LHCN-M2 (cell line): ENCODE results near the gene ZNF844. TPM values are rescaled to one million over a fixed set of nuclear protein-coding genes. Genes with fewer than 3 reads are reported as not detected.
A peak's percentile ranks its signal among the peaks of the same experiment; 100 is the strongest.
"Not testable (repeated sequence)": the region's sequence is repeated elsewhere in the genome, so short reads cannot be mapped to it uniquely, and the experiment has no call there.

Experiments
- DNase-seq: peaks from one replicate; pipeline ENCODE4 v3.0.0-alpha.2; 2012; ENCODE audit warnings: low read depth
- polyA plus RNA-seq: library from polyadenylated mRNA; unstranded; fragments of >200 nt; gene quantifications from one replicate; pipeline ENCODE4 v1.2.1, GENCODE V29; 2012; ENCODE audit warnings: missing spikeins
- total RNA-seq: library from RNA; depleted of rRNA; stranded (reverse); fragments of >200 nt; gene quantifications from 2 replicates; pipeline ENCODE4 v1.2.3, GENCODE V29; 2014; rRNA removed

Gene ZNF844
- total RNA-seq = 2.5 and 2.8 TPM in 2 replicates
- polyA plus RNA-seq = 1.1 TPM

GRCh38 chr19:12064590-12065538, at the start of gene ZNF844:
TSS of gene ZNF844 (plus strand) at chr19:12064731. CDS start at chr19:12064874, 143 bp downstream.
- peak; percentile 79 for DNase-seq

GRCh38 chr19:12015015-12015752, 49.3 kb upstream of the ZNF844 start:
- DNase-seq = peak; percentile 5

GRCh38 chr19:12015753-12016116, 48.8 kb upstream of the ZNF844 start:
- peak; percentile 7 for DNase-seq

GRCh38 chr19:12034198-12034597, 30.3 kb upstream of the ZNF844 start:
- no peak for DNase-seq

- no peak for DNase-seq
These were observed 29.9 kb upstream of the ZNF844 start for GRCh38 chr19:12034620-12035019.

GRCh38 chr19:12035220-12036172, 29.0 kb upstream of the ZNF844 start, which contains the start of gene ZNF433:
TSS of gene ZNF433 (minus strand) at chr19:12035679. CDS start at chr19:12035539, 140 bp downstream.
- peak; percentile 85 for DNase-seq

GRCh38 chr19:12042893-12043292, 21.6 kb upstream of the ZNF844 start:
- no peak for DNase-seq

GRCh38 chr19:12043752-12044422, 20.6 kb upstream of the ZNF844 start:
- DNase-seq = no peak

- no peak for DNase-seq
These were observed 16.7 kb upstream of the ZNF844 start for GRCh38 chr19:12047868-12048267.

- DNase-seq = no peak
These were observed 12.4 kb upstream of the ZNF844 start for GRCh38 chr19:12052091-12052496.

- DNase-seq = peak; percentile 85
These were observed 11.9 kb upstream of the ZNF844 start, which contains the start of gene ZNF878 for GRCh38 chr19:12052497-12053169. TSS of gene ZNF878 (minus strand) at chr19:12052961. CDS start at chr19:12052801, 160 bp downstream.

GRCh38 chr19:12055784-12056183, 8.7 kb upstream of the ZNF844 start:
- no peak for DNase-seq

GRCh38 chr19:12075538-12076139, 11.1 kb downstream of the ZNF844 start:
- no peak for DNase-seq

GRCh38 chr19:12076331-12076730, 11.8 kb downstream of the ZNF844 start:
- not testable (repeated sequence) for DNase-seq

GRCh38 chr19:12077375-12077774, 12.8 kb downstream of the ZNF844 start:
- DNase-seq = no peak

- DNase-seq = not testable (repeated sequence)
These were observed 18.8 kb downstream of the ZNF844 start for GRCh38 chr19:12083336-12083735.

- DNase-seq = no peak
These were observed 20.7 kb downstream of the ZNF844 start for GRCh38 chr19:12085074-12085818.

GRCh38 chr19:12090807-12091206, 26.3 kb downstream of the ZNF844 start:
- peak; percentile 44 for DNase-seq
